ENCODE measurements around the gene NBPF12. TPM values are rescaled to one million over a fixed set of nuclear protein-coding genes. Genes with fewer than 3 reads are reported as not detected.
"Not testable (repeated sequence)": the region's sequence is repeated elsewhere in the genome, so short reads cannot be mapped to it uniquely, and the experiment has no call there.

NBPF12 gene, protein sequence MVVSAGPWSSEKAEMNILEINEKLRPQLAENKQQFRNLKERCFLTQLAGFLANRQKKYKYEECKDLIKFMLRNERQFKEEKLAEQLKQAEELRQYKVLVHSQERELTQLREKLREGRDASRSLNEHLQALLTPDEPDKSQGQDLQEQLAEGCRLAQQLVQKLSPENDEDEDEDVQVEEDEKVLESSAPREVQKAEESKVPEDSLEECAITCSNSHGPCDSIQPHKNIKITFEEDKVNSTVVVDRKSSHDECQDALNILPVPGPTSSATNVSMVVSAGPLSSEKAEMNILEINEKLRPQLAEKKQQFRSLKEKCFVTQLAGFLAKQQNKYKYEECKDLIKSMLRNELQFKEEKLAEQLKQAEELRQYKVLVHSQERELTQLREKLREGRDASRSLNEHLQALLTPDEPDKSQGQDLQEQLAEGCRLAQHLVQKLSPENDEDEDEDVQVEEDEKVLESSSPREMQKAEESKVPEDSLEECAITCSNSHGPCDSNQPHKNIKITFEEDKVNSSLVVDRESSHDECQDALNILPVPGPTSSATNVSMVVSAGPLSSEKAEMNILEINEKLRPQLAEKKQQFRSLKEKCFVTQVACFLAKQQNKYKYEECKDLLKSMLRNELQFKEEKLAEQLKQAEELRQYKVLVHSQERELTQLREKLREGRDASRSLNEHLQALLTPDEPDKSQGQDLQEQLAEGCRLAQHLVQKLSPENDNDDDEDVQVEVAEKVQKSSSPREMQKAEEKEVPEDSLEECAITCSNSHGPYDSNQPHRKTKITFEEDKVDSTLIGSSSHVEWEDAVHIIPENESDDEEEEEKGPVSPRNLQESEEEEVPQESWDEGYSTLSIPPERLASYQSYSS (N-terminal part only)
- total RNA-seq, result 10 to 100 TPM; 10.8 to 18.0 (median 15.2) TPM

DNA sequence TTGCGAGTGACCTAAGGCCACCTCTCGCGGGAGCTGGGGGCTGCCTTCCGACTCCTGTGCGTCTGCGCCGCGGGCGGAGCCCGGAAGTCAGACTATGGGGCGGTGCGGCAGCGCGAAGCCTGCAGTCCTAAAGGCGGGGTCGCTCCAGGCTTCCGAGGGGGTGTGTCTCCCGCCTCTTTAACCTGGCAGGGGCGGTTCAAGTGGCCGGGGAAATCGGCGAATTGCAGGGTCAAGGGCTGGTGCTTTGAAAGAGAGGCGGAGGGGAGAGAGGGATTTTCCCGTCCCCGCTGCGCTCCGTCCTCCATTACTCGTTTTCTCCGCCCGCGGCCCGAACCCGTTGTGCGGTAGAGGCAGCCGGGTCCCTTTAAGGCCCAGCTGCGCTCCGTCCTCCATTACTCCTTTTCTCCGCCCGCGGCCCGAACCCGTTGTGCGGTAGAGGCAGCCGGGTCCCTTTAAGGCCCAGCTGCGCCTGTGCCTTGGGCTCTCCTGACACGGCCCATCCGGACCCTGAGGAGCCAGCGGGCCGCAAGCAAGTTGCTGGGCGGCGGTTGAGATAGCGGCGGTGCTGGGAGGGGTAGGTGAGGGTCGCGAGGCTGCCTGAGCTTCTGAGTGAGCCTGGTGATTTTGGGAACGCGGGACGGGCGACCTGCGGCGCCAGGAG lies at the start of gene NBPF12:
NBPF12 (plus strand) TSS at position 83 of the 661 bp plus-strand sequence. CDS start 21,820 bp downstream, outside the sequence.
- peak; percentile 94 for ATAC-seq
- Histone ChIP-seq H3K4me3 (peak within 1 kb of the TSS; percentile 74 to 97), H3K27ac (peak within 1 kb of the TSS; percentile 86 to 91 (median 88)), H3K4me1 (peaks cover 0 to 19% (median 0%) of the 10 kb centered on the region in 3 donors)
- H3K36me3 ChIP-seq, H3K27me3 ChIP-seq, H3K9me3 ChIP-seq: not testable (repeated sequence)
- 0% methylated on average over 3 to 11 of the region's 61 CpGs for WGBS, 2 donors (ENCODE audit: low coverage in 1 of 2)
- TF ChIP-seq POLR2A (IDR thresholded peaks at IDR 0.05), result peak in 1 of 2 donors; percentile 13

DNA sequence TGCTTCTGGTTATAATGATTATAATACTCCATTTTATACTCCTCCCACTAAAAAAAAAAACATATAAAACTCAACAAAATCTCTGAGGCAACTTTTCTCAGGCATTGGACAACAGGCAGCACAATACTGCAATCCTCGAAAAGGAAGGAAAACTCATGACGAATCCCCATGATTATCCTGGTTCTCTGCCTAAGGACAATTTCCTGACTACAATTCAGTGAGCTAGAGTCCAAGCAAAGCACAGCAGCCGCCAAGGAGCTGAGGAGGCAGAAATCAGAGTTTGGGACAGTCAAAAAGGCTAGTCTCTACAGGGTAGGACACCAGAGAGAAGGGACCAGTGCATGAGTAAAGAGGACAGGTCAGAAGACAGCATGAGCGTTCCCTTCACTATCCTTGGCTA lies 46.8 kb upstream of the NBPF12 start:
- H3K4me3 ChIP-seq, H3K36me3 ChIP-seq, H3K4me1 ChIP-seq, H3K27me3 ChIP-seq, H3K27ac ChIP-seq, ATAC-seq: not testable (repeated sequence)
- peaks cover 0 to 13% (median 0%) of the 10 kb centered on the region in 3 donors for H3K9me3 ChIP-seq
- no CpG with 5 or more reads among the region's 4 CpGs for WGBS, 2 donors (ENCODE audit: low coverage in 1 of 2)

DNA sequence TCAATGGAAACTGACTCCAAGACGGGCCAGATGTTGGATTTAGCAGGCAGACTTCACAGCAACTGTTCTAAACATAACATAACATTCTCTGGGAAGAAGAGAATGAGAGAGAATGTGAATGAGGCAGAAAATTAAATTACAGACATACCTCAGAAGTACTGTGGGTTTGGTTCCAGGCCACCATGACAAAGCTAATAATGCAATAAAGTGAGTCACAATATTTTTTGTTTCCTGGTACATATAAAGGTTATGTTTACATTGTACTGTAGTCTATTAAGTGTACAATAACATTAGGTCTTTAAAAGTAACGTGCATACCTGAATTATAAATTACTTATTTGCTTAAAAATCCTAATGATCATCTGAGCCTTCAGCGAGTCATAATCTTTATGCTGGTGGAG lies 45.8 kb upstream of the NBPF12 start:
- 83% methylated on average over 1 of the region's 3 CpGs; no CpG with 5 or more reads in 1 of the 2 donors for WGBS, 2 donors (ENCODE audit: low coverage in 1 of 2)
- H3K4me3 ChIP-seq, H3K36me3 ChIP-seq, H3K27me3 ChIP-seq, H3K27ac ChIP-seq, H3K4me1 ChIP-seq, ATAC-seq: not testable (repeated sequence)
- peaks cover 0 to 13% (median 0%) of the 10 kb centered on the region in 3 donors for H3K9me3 ChIP-seq

DNA sequence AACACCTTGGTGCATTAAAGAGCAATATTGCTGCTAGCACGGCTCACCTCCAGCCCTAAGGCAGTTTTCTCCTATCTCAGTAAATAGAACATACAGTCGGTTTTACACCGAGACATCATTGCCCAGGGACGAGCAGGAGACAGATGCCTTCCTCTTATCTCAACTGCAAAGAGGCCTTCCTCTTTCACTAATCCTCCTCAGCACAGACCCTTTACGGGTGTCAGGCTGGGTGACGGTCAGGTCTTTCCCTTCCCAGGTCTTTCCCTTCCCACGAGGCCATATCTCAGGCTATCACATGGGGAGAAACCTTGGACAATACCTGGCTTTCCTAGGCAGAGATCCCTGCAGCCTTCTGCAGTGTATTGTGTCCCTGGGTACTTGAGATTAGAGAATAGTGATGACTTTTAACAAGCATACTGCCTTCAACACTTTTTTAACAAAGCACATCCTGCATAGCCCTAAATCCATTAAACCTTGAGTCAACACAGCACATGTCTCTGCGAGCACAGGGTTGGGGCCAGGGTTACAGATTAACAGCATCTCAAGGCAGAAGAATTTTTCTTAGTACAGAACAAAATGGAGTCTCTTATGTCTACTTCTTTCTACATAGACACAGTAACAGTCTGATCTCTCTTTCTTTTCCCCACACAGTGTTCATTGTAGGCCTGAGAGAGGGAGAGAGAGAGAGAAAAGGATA lies 30.4 kb upstream of the NBPF12 start:
- H3K36me3 ChIP-seq, H3K27ac ChIP-seq, H3K4me1 ChIP-seq, H3K9me3 ChIP-seq, H3K4me3 ChIP-seq, ATAC-seq, H3K27me3 ChIP-seq: not testable (repeated sequence)
- WGBS, 2 donors (ENCODE audit: low coverage in 1 of 2), result 90% methylated on average over 2 of the region's 8 CpGs; no CpG with 5 or more reads in 1 of the 2 donors

DNA sequence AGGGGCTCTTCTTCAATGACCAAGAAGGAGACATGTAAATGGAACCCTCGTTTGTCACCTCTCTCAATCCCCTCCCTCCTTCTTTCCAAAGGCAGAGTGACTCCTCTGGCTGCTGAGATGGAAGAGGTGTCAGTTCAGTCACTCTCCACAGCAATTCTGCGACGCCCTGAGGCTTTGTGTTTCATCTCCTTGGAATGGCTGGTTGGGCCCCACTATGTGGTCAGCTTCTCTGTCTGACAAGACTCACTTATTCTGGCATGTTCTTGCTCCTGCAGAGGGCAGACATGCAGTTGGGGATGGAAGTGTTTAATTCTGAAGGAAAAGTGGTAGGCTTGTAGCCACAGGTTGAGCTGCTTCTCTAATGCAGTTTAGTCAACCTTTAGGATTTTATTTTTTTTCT lies 25.1 kb upstream of the NBPF12 start:
- not testable (repeated sequence) for H3K4me3 ChIP-seq, H3K27me3 ChIP-seq, ATAC-seq, H3K9me3 ChIP-seq, H3K36me3 ChIP-seq, H3K27ac ChIP-seq, H3K4me1 ChIP-seq
- 51 to 57% methylated on average over 1 to 3 of the region's 3 CpGs for WGBS, 2 donors (ENCODE audit: low coverage in 1 of 2)

DNA sequence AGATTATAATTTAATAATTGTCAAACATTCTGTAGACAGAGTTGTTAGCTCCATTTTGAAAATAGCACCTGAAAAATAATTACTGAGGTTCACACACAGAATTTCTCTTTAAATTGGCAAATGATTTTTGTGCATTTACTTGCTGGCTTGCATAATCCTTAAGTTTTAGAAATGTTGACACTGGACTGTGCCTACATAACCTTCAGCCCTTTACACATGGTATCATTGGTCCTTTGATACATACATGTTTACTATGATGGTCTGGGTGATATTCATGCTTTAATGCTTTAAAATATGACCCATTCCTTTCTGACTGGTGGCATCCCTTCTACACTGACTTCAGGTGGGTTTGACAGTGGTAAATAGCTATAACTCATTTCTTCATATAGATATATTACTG lies 17.3 kb upstream of the NBPF12 start:
- not testable (repeated sequence) for H3K27ac ChIP-seq, H3K36me3 ChIP-seq, H3K4me1 ChIP-seq, ATAC-seq, H3K27me3 ChIP-seq, H3K9me3 ChIP-seq, H3K4me3 ChIP-seq

DNA sequence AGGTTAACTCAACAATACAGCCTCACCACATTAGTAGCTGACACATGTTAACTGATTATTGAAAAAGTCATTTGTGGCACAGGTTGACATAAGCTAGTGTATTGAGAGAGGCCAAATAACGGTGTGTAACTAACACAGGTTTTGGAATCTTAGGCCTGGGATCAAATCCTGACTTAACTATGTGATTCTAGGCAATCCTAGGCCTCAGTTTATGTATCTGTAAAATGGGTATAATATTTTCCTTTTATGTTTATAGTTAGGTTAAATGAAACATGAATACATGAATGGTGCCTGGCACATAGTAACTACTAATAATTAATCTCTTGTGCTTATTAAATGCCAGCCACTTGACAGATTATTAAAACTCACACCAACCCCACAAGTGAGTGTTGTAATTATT lies 15.5 kb upstream of the NBPF12 start:
- WGBS, 2 donors (ENCODE audit: low coverage in 1 of 2), result 76 to 92% methylated on average over 1 of the region's 1 CpG

DNA sequence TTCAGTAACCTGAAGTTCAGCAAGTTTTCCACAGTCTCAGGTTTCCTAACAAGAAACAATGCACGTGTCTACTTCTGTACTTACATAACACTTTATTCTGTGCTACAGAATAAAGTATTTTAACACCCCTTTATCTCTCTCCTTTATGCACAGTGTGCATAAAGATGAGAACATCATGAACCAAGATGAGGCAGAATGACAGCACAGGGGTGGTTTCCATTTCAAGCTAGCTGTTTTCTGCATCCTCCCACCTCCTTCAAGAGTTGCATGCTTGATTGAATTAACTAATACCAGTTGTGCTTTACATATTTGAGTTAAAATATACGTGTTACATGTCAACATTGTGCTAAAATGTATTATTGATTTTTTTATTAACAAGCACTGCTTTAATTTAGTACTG lies 14.0 kb upstream of the NBPF12 start:
- H3K9me3 ChIP-seq, H3K27ac ChIP-seq, H3K27me3 ChIP-seq, H3K4me1 ChIP-seq, ATAC-seq, H3K36me3 ChIP-seq, H3K4me3 ChIP-seq: not testable (repeated sequence)
- 89% methylated on average over 1 of the region's 2 CpGs; no CpG with 5 or more reads in 1 of the 2 donors for WGBS, 2 donors (ENCODE audit: low coverage in 1 of 2)

More for the DNA sequence above, 15.5 kb upstream of the NBPF12 start:
- H3K9me3 ChIP-seq, ATAC-seq, H3K27ac ChIP-seq, H3K4me3 ChIP-seq, H3K36me3 ChIP-seq, H3K27me3 ChIP-seq, H3K4me1 ChIP-seq: not testable (repeated sequence)

DNA sequence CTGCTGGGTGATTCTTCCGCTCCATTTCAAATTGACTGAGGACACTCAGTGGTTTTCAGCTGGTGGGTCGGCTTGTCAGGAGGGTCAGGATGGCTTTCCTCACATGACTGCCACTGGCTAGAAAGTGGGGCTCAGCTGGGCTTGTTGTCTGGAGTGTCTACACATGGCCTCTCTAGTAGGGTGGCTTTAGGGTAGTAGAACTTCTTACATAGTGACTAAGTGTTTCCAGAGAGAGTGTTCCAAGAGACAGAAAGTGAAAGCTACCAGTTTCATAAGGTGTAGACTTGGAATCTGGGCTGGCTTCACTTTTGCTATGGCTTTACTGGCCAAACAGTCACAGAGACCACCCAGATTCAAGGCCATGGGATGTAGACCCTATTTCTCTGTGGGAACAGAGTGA lies 11.7 kb upstream of the NBPF12 start:
- H3K4me1 ChIP-seq, H3K9me3 ChIP-seq, H3K27me3 ChIP-seq, H3K27ac ChIP-seq, ATAC-seq, H3K36me3 ChIP-seq, H3K4me3 ChIP-seq: not testable (repeated sequence)
- no CpG with 5 or more reads among the region's 2 CpGs for WGBS, 2 donors (ENCODE audit: low coverage in 1 of 2)

DNA sequence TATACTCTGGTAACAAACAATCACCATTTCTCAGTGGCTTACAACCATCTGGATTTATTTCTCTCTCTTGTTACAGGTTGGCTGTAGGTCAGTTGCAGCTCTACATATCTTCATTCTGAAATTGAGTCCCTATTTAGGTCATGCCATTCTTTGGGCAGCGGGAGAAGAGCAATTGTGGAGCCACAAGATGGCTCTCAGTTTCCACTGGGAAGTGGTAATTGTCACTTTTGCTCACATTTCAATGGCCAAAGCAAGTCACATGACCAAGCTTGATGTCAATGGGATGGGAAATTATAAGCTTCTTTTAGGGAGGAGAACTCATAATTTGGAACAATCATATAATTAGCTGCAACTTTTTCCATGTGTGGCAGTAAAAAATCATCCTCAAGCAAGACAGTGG lies 7.9 kb upstream of the NBPF12 start:
- H3K27me3 ChIP-seq, H3K27ac ChIP-seq, H3K4me3 ChIP-seq, ATAC-seq, H3K9me3 ChIP-seq, H3K4me1 ChIP-seq, H3K36me3 ChIP-seq: not testable (repeated sequence)
- WGBS, 2 donors (ENCODE audit: low coverage in 1 of 2), result 100% methylated on average over 1 of the region's 1 CpG; no CpG with 5 or more reads in 1 of the 2 donors

DNA sequence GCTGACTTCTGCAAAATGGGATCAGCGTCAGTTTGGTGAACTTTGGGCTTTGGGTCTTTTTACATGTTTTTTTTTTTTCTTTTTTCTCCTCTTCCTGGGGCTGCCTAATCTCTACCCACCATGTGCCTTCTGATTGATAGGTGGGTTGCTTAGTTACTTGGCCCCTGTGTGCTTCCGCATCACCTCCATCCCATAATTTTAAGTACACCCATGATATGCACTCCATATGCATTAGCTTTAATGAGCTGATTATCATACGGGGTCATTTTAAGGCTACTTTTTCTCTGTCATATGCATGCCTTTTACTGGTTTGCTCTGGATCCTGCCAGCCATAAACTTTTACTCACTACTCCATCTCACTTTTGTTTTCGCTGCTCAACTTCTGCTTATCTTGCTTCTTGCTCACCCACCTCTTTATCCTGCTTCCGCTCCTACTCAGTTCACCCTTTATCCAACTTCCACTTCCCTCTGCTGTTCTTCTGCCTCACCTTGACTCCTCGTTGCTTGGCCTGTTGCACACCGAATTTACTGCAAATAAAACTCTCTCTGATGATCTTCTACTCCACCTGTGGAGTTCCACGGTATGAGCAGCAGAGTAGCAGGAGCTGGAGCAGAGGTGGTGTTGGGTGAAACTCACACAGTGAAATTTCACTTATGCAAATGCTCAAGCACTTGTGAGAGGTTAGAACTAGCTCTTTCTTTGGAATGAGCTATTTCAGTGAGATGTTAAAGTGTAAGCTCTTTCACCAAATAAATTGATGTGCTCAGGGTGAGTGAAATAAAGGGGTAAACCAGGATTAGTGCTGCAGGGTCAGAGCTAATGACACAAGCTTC lies 3.5 kb upstream of the NBPF12 start:
- not testable (repeated sequence) for ATAC-seq, H3K9me3 ChIP-seq, H3K27me3 ChIP-seq, H3K4me3 ChIP-seq, H3K4me1 ChIP-seq, H3K36me3 ChIP-seq, H3K27ac ChIP-seq
- WGBS, 2 donors (ENCODE audit: low coverage in 1 of 2), result no CpG with 5 or more reads among the region's 8 CpGs

DNA sequence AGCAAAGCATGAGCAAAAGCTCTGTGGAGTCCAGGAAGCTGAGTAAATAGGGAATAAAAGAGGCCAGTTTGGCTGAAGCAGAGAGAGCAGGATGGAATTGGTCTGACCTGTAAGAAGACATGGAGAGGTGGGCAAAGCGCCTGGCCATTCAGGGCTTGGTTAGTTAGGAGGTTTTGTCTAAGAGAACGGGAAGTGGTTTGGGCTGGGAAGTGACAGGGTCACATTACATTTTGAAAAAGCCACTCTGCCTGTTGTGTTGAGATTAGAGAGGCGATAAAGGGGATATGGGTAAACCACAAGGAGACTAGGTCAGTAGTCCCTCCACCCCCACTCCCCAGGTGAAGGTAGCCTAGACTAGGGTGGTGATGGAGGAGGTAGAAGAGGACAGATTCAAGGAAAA lies 662 bp upstream of the NBPF12 start:
- not testable (repeated sequence) for ATAC-seq, H3K36me3 ChIP-seq, H3K27ac ChIP-seq, H3K27me3 ChIP-seq, H3K4me3 ChIP-seq, H3K9me3 ChIP-seq
- H3K4me1 ChIP-seq, result peaks cover 0 to 19% (median 0%) of the 10 kb centered on the region in 3 donors
- whole genome bisulfite sequencing, 2 donors (ENCODE audit: low coverage in 1 of 2), result no CpG with 5 or more reads among the region's 3 CpGs

All from gastroesophageal sphincter (tissue), 4 donors.